ENCODE measurements around the gene HAUS7. TPM values are rescaled to one million over a fixed set of nuclear protein-coding genes. Genes with fewer than 3 reads are reported as not detected.

HAUS7 gene
- total RNA-seq, 1 experiment from 2014 or later: 28.9 TPM

DNA sequence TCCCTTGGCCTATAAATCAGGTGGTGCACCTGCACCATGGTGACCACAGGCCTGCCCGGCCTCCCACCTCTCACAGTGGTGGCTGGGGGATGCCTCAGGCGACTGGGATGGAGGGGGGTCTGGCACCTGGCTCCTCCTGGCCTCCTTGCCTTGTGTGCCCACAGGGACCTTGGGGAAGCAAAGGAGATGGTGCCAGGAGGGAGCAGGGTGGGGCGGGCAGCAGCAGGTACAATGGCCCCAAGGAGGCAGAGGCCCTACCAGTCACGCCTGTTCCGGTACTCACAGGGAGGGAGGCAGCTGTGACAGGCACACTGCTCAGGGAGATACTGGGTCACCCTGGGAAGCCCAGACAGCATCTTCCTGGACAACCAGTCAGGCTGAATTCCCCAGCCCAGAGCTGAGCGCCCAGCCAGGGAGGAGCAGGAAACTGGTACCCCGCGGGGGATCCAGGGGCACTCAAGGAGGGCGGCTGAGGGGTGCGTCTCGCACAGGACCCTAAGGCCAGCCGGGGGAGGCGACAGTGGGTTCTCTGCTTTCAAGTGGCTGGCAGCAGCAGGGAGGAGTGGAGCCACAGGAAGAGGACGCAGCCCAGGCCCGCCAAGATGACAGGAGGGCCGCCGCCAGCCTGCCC is 23.3 kb downstream of the HAUS7 start:
- Histone ChIP-seq H3K4me2 (ENCODE audit: low read length) (no peak overlapping the region), H3K9me3 (ENCODE audit: control insufficient read depth in 1 of 2, insufficient read depth in 1 of 2, low read depth in 1 of 2, low read length in 2 of 2) (no peaks in the 10 kb centered on the region), H3K79me2 (ENCODE audit: insufficient read depth, low read length) (no peaks in the 10 kb centered on the region), H3K9ac (ENCODE audit: low read length) (no peak overlapping the region), H3K9me2 (ENCODE audit: insufficient read depth) (no peaks in the 10 kb centered on the region), H3K4me1 (ENCODE audit: control insufficient read depth in 1 of 2, insufficient read depth in 2 of 2, low read length in 2 of 2) (peaks cover 0 to 7% of the 10 kb centered on the region in 2 experiments; a peak in 1 of 4 replicates), H3K27me3 (ENCODE audit: insufficient read depth, low read length) (no peaks in the 10 kb centered on the region), H3K4me3 (replicated peaks in 1 of 2; ENCODE audit: low read depth in 1 of 2, low read length in 2 of 2) (no peak overlapping the region), H3K36me3 (ENCODE audit: control insufficient read depth in 1 of 2, insufficient read depth in 2 of 2, low read length in 2 of 2) (no peaks in the 10 kb centered on the region), H3K27ac (ENCODE audit: low read depth, low read length) (no peak overlapping the region), H2AFZ (ENCODE audit: low read depth, low read length, poor library complexity, severe bottlenecking) (no peak overlapping the region), H4K20me1 (ENCODE audit: insufficient read depth) (no peaks in the 10 kb centered on the region)
- no peak for DNase-seq (ENCODE audit: low read depth, low spot score)
- no peak for TF ChIP-seq SRF (IDR thresholded peaks at IDR 0.05; ENCODE audit: low read depth)
- TF ChIP-seq EGR1 (IDR thresholded peaks at IDR 0.05; ENCODE audit: low read depth): no peak
- no peak for TF ChIP-seq JUND (IDR thresholded peaks at IDR 0.05)
- TF ChIP-seq, protein P1, sequence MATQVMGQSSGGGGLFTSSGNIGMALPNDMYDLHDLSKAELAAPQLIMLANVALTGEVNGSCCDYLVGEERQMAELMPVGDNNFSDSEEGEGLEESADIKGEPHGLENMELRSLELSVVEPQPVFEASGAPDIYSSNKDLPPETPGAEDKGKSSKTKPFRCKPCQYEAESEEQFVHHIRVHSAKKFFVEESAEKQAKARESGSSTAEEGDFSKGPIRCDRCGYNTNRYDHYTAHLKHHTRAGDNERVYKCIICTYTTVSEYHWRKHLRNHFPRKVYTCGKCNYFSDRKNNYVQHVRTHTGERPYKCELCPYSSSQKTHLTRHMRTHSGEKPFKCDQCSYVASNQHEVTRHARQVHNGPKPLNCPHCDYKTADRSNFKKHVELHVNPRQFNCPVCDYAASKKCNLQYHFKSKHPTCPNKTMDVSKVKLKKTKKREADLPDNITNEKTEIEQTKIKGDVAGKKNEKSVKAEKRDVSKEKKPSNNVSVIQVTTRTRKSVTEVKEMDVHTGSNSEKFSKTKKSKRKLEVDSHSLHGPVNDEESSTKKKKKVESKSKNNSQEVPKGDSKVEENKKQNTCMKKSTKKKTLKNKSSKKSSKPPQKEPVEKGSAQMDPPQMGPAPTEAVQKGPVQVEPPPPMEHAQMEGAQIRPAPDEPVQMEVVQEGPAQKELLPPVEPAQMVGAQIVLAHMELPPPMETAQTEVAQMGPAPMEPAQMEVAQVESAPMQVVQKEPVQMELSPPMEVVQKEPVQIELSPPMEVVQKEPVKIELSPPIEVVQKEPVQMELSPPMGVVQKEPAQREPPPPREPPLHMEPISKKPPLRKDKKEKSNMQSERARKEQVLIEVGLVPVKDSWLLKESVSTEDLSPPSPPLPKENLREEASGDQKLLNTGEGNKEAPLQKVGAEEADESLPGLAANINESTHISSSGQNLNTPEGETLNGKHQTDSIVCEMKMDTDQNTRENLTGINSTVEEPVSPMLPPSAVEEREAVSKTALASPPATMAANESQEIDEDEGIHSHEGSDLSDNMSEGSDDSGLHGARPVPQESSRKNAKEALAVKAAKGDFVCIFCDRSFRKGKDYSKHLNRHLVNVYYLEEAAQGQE (IDR thresholded peaks at IDR 0.05; ENCODE audit: low read depth): no peak
- TF ChIP-seq ZNF274 (IDR thresholded peaks at IDR 0.05; ENCODE audit: low read depth, low read length): no peak
- TF ChIP-seq ELF1 (IDR thresholded peaks at IDR 0.05; ENCODE audit: borderline replicate concordance, low read depth): no peak
- TF ChIP-seq ZFX (IDR thresholded peaks at IDR 0.05): no peak
- no peak for TF ChIP-seq CEBPB (IDR thresholded peaks at IDR 0.05; ENCODE audit: low read depth)
- TF ChIP-seq, protein P2, sequence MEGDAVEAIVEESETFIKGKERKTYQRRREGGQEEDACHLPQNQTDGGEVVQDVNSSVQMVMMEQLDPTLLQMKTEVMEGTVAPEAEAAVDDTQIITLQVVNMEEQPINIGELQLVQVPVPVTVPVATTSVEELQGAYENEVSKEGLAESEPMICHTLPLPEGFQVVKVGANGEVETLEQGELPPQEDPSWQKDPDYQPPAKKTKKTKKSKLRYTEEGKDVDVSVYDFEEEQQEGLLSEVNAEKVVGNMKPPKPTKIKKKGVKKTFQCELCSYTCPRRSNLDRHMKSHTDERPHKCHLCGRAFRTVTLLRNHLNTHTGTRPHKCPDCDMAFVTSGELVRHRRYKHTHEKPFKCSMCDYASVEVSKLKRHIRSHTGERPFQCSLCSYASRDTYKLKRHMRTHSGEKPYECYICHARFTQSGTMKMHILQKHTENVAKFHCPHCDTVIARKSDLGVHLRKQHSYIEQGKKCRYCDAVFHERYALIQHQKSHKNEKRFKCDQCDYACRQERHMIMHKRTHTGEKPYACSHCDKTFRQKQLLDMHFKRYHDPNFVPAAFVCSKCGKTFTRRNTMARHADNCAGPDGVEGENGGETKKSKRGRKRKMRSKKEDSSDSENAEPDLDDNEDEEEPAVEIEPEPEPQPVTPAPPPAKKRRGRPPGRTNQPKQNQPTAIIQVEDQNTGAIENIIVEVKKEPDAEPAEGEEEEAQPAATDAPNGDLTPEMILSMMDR (IDR thresholded peaks at IDR 0.05 in 2 of 3, conservative IDR thresholded peaks at IDR 0.05 in 1 of 3; ENCODE audit: borderline replicate concordance in 1 of 3, insufficient read depth in 1 of 3, low read depth in 2 of 3, low read length in 2 of 3): no peak
- no peak for TF ChIP-seq POLR2AphosphoS5 (IDR thresholded peaks at IDR 0.05; ENCODE audit: low read depth, low read length)
- TF ChIP-seq RAD21 (IDR thresholded peaks at IDR 0.05; ENCODE audit: low read depth): no peak
- no peak for TF ChIP-seq POLR2A (IDR thresholded peaks at IDR 0.05; ENCODE audit: borderline replicate concordance, extremely low read depth, insufficient read depth, insufficient read length)
- TF ChIP-seq, protein P3, sequence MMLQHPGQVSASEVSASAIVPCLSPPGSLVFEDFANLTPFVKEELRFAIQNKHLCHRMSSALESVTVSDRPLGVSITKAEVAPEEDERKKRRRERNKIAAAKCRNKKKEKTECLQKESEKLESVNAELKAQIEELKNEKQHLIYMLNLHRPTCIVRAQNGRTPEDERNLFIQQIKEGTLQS (IDR thresholded peaks at IDR 0.05): no peak
- TF ChIP-seq, protein P4, sequence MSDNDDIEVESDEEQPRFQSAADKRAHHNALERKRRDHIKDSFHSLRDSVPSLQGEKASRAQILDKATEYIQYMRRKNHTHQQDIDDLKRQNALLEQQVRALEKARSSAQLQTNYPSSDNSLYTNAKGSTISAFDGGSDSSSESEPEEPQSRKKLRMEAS (IDR thresholded peaks at IDR 0.05): no peak
- TF ChIP-seq, protein P5, sequence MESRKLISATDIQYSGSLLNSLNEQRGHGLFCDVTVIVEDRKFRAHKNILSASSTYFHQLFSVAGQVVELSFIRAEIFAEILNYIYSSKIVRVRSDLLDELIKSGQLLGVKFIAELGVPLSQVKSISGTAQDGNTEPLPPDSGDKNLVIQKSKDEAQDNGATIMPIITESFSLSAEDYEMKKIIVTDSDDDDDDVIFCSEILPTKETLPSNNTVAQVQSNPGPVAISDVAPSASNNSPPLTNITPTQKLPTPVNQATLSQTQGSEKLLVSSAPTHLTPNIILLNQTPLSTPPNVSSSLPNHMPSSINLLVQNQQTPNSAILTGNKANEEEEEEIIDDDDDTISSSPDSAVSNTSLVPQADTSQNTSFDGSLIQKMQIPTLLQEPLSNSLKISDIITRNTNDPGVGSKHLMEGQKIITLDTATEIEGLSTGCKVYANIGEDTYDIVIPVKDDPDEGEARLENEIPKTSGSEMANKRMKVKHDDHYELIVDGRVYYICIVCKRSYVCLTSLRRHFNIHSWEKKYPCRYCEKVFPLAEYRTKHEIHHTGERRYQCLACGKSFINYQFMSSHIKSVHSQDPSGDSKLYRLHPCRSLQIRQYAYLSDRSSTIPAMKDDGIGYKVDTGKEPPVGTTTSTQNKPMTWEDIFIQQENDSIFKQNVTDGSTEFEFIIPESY (IDR thresholded peaks at IDR 0.05; ENCODE audit: extremely low read depth, insufficient replicate concordance, low read length): no peak
- no peak for TF ChIP-seq CBX3 (IDR thresholded peaks at IDR 0.05; ENCODE audit: low read depth)
- no peak for TF ChIP-seq EZH2 (IDR thresholded peaks at IDR 0.05)
- no peak for TF ChIP-seq TCF7L2 (IDR thresholded peaks at IDR 0.05; ENCODE audit: borderline replicate concordance, extremely low read depth, insufficient read depth, insufficient read length)
- POLR2A ChIA-PET: no interaction called here
- no TSS peak for BruUV-seq (replicated peaks)
- intact Hi-C loops (cut with micrococcal nuclease): no loop called here
- RAD21 ChIA-PET (ENCODE audit: low non-redundant PET in 1 of 2, low total read pairs in 2 of 2, uncharacterized antibody in 2 of 2, unreplicated experiment in 2 of 2): no interaction called here
- ATAC-seq: no peak
- CTCF ChIA-PET: no interaction called here

All from HCT116 (cell line).